PC-3 (cell line): Measurements from ENCODE around the gene NDUFAF8. TPM values are rescaled to one million over a fixed set of nuclear protein-coding genes. Genes with fewer than 3 reads are reported as not detected.

ENCODE experiments used
- ATAC-seq: fragments of 200-7000 bp; cut with Tn5 transposase; 2 replicates; pipeline ENCODE4 v1.9.1; 2020; ENCODE audit warnings: mild to moderate bottlenecking, moderate library complexity
- BruUV-seq: library from RNA; stranded (reverse); fragments of 400-500 nt; replicated peaks from 2 replicates; lab custom pipeline; 2021; lab: Mats Ljungman, UMichigan
- CTCF ChIA-PET: fragments of 300-600 bp; sonication (Branson Sonifier 250); formaldehyde crosslinking; loops from one replicate; lab custom pipeline; 2022; ENCODE audit warnings: antibody characterized with exemption; lab: Charles Lee
- POLR2A ChIA-PET: fragments of 300-600 bp; sonication (Branson Sonifier 250); formaldehyde crosslinking; loops from one replicate; lab custom pipeline; 2022; ENCODE audit warnings: antibody characterized with exemption; ENCODE audit not compliant: unreplicated experiment; lab: Charles Lee
- DNase-seq: peaks from one replicate; pipeline ENCODE4 v3.0.0-alpha.2; 2015
- H2AFZ ChIP-seq: fragments of 300-600 bp; sonication (generic); 2 replicates; pipeline ENCODE4 v1.6.0; 2016; ENCODE audit warnings: antibody characterized with exemption, low read length
- H3F3A ChIP-seq: fragments of 300-600 bp; sonication (generic); one replicate; pipeline ENCODE4 v1.6.0; 2017; ENCODE audit warnings: antibody characterized with exemption, low read length, control low read depth, mild to moderate bottlenecking; ENCODE audit not compliant: unreplicated experiment
- H3K27ac ChIP-seq: fragments of 300-600 bp; sonication (generic); 2 replicates; pipeline ENCODE4 v1.5.1; 2016; ENCODE audit warnings: mild to moderate bottlenecking, low read length
- H3K27me3 ChIP-seq: fragments of 300-600 bp; sonication (generic); 2 replicates; pipeline ENCODE4 v1.6.1; 2016; ENCODE audit warnings: low read length, mixed read lengths
- H3K36me3 ChIP-seq: fragments of 300-600 bp; sonication (generic); 2 replicates; pipeline ENCODE4 v1.6.1; 2016; ENCODE audit warnings: low read depth, mixed run types, low read length, mixed read lengths
- H3K4me1 ChIP-seq: fragments of 300-600 bp; sonication (generic); 2 replicates; pipeline ENCODE4 v1.5.1; 2016; ENCODE audit warnings: low read length; ENCODE audit not compliant: insufficient read depth
- H3K4me2 ChIP-seq: fragments of 300-600 bp; sonication (generic); 2 replicates; pipeline ENCODE4 v1.6.0; 2016; ENCODE audit warnings: low read length
- H3K4me3 ChIP-seq: fragments of 300-600 bp; sonication (generic); 2 replicates; pipeline ENCODE4 v1.5.1; 2016; ENCODE audit warnings: mild to moderate bottlenecking, low read length, mixed read lengths
- H3K79me2 ChIP-seq: fragments of 300-600 bp; sonication (generic); 2 replicates; pipeline ENCODE4 v1.6.1; 2017; ENCODE audit warnings: low read length, mixed read lengths
- H3K9ac ChIP-seq: fragments of 300-600 bp; sonication (generic); 2 replicates; pipeline ENCODE4 v1.6.0; 2016; ENCODE audit warnings: mild to moderate bottlenecking, low read length
- H3K9me2 ChIP-seq: fragments of 300-600 bp; sonication (generic); replicated peaks from 2 replicates; pipeline ENCODE4 v1.6.1; 2016; ENCODE audit warnings: mixed run types, low read length, mixed read lengths
- H3K9me3 ChIP-seq: fragments of 300-600 bp; sonication (generic); 2 replicates; pipeline ENCODE4 v1.6.1; 2016; ENCODE audit warnings: low read length, mixed read lengths
- H4K20me1 ChIP-seq: fragments of 300-600 bp; sonication (generic); 2 replicates; pipeline ENCODE4 v1.6.1; 2016; ENCODE audit warnings: low read length, mixed read lengths
- CTCF ChIP-seq: fragments of 300-600 bp; sonication (generic); conservative IDR thresholded peaks from 2 replicates; pipeline ENCODE4 v1.5.1; 2017; ENCODE audit warnings: antibody characterized with exemption, low read depth, mild to moderate bottlenecking, low read length
- EZH2 ChIP-seq: fragments of 300-600 bp; sonication (generic); IDR thresholded peaks from one replicate; pipeline ENCODE4 v1.6.1; 2017; ENCODE audit warnings: antibody characterized with exemption, mild to moderate bottlenecking, low read length; ENCODE audit not compliant: unreplicated experiment
- EZH2phosphoT487 ChIP-seq: fragments of 300-600 bp; sonication (generic); IDR thresholded peaks from 2 replicates; pipeline ENCODE4 v1.6.1; 2018; ENCODE audit warnings: mild to moderate bottlenecking, antibody characterized with exemption, low read length, borderline replicate concordance
- intact Hi-C: fragments of 100-400 bp; cut with micrococcal nuclease; formaldehyde crosslinking; loops from 2 replicates; pipeline ENCODE4 v1.9.0; 2023
- total RNA-seq: library from RNA; depleted of rRNA; stranded (reverse); fragments of >200 nt; gene quantifications from 2 replicates; pipeline ENCODE4 v1.2.3, GENCODE V29; 2014

The NDUFAF8 gene
- total RNA-seq, 1 experiment from 2014 or later: 125 TPM

GRCh38 chr17:81263371-81264181 lies 24.5 kb downstream of the NDUFAF8 start:
- no peak overlapping the region for H2AFZ ChIP-seq
- no peak overlapping the region for H3K27ac ChIP-seq
- ChIA-PET POLR2A (no interaction called here), CTCF (no interaction called here)
- H3K36me3 ChIP-seq: peaks cover 6% of the 10 kb centered on the region; the same call in 1 of the 2 replicates
- no peaks in the 10 kb centered on the region for H3K4me1 ChIP-seq
- H3K4me3 ChIP-seq: no peak overlapping the region
- no TSS peak for BruUV-seq
- H3K9me3 ChIP-seq: no peaks in the 10 kb centered on the region
- H3K9ac ChIP-seq: no peak overlapping the region
- intact Hi-C loops: no loop called here
- TF ChIP-seq EZH2: no peak
- TF ChIP-seq EZH2phosphoT487: no peak
- no peak for TF ChIP-seq CTCF
- H3F3A ChIP-seq: no peaks in the 10 kb centered on the region
- H3K27me3 ChIP-seq: no peaks in the 10 kb centered on the region
- H3K79me2 ChIP-seq: no peaks in the 10 kb centered on the region
- no peak overlapping the region for H3K4me2 ChIP-seq
- ATAC-seq (no peak), DNase-seq (no peak)
- no peaks in the 10 kb centered on the region for H4K20me1 ChIP-seq
- H3K9me2 ChIP-seq: no peaks in the 10 kb centered on the region

- H3K4me2 ChIP-seq: no peak overlapping the region
- H3K9ac ChIP-seq: no peak overlapping the region
- H3F3A ChIP-seq: no peaks in the 10 kb centered on the region
- CTCF ChIA-PET: no interaction called here
- peaks cover 8% of the 10 kb centered on the region; the same call in 1 of the 2 replicates for H3K36me3 ChIP-seq
- H3K27me3 ChIP-seq: no peaks in the 10 kb centered on the region
- no TSS peak for BruUV-seq
- H3K4me1 ChIP-seq: no peaks in the 10 kb centered on the region
- no peaks in the 10 kb centered on the region for H4K20me1 ChIP-seq
- no peak overlapping the region for H2AFZ ChIP-seq
- intact Hi-C loops: no loop called here
- POLR2A ChIA-PET: no interaction called here
- no peak overlapping the region for H3K4me3 ChIP-seq
- no peak for TF ChIP-seq EZH2
- TF ChIP-seq EZH2phosphoT487: no peak
- no peak for TF ChIP-seq CTCF
- ATAC-seq (no peak), DNase-seq (no peak)
- no peaks in the 10 kb centered on the region for H3K79me2 ChIP-seq
- no peak overlapping the region for H3K27ac ChIP-seq
- H3K9me2 ChIP-seq: no peaks in the 10 kb centered on the region
- H3K9me3 ChIP-seq: no peaks in the 10 kb centered on the region
Measured at GRCh38 chr17:81264640-81265039, 25.5 kb downstream of the NDUFAF8 start.

- ATAC-seq: no peak
- H2AFZ ChIP-seq: no peak overlapping the region
- POLR2A ChIA-PET: no interaction called here
- no peak for DNase-seq
- H3K4me3 ChIP-seq: no peak overlapping the region
- no peaks in the 10 kb centered on the region for H3K9me2 ChIP-seq
- H3K79me2 ChIP-seq: no peaks in the 10 kb centered on the region
- H3K4me1 ChIP-seq: no peaks in the 10 kb centered on the region
- CTCF ChIA-PET: no interaction called here
- H4K20me1 ChIP-seq: no peaks in the 10 kb centered on the region
- intact Hi-C loops: no loop called here
- no peak overlapping the region for H3K4me2 ChIP-seq
- no peak for TF ChIP-seq CTCF
- no peak overlapping the region for H3K27ac ChIP-seq
- peaks cover 7% of the 10 kb centered on the region; the same call in 1 of the 2 replicates for H3K36me3 ChIP-seq
- H3F3A ChIP-seq: no peaks in the 10 kb centered on the region
- no peaks in the 10 kb centered on the region for H3K9me3 ChIP-seq
- BruUV-seq: no TSS peak
- H3K9ac ChIP-seq: no peak overlapping the region
- H3K27me3 ChIP-seq: no peaks in the 10 kb centered on the region
Measured at GRCh38 chr17:81265576-81265975, 26.5 kb downstream of the NDUFAF8 start.
